Activated naive CD8-positive, alpha-beta T cell treated with anti-CD3 and anti-CD28 coated beads, Interleukin-2, amount 10 ng/mL, durations not matched to agents 7 days and 5 days (primary cell): ENCODE results near the gene THSD4. TPM values are rescaled to one million over a fixed set of nuclear protein-coding genes. Genes with fewer than 3 reads are reported as not detected.

Experiments
- ATAC-seq: fragments of 150-1000 bp; cut with Tn5 transposase; one replicate; pipeline ENCODE4 v1.10.0; 2021; ENCODE audit warnings: low read depth, moderate library complexity
- POLR2A ChIA-PET: fragments of 350-600 bp; sonication (Branson Sonifier 250); formaldehyde crosslinking; loops from one replicate; lab custom pipeline; 2021; ENCODE audit warnings: antibody characterized with exemption; lab: Charles Lee
- DNase-seq: peaks from one replicate; pipeline ENCODE4 v3.0.0; 2021
- H3K27ac Mint-ChIP-seq: one replicate; pipeline ENCODE4 v1.8.0; 2022; ENCODE audit warnings: mild to moderate bottlenecking, mixed read lengths
- H3K27me3 Mint-ChIP-seq: one replicate; pipeline ENCODE4 v1.8.0; 2022; ENCODE audit warnings: mild to moderate bottlenecking, moderate library complexity, mixed read lengths
- H3K36me3 Mint-ChIP-seq: one replicate; pipeline ENCODE4 v1.8.0; 2021; ENCODE audit warnings: mild to moderate bottlenecking, mixed read lengths
- H3K4me1 Mint-ChIP-seq: one replicate; pipeline ENCODE4 v1.8.0; 2021; ENCODE audit warnings: mixed read lengths
- H3K4me3 Mint-ChIP-seq: one replicate; pipeline ENCODE4 v1.8.0; 2022; ENCODE audit warnings: mild to moderate bottlenecking, moderate library complexity, mixed read lengths
- H3K9me3 Mint-ChIP-seq: one replicate; pipeline ENCODE4 v1.8.0; 2021; ENCODE audit warnings: mixed read lengths
- total RNA-seq, 2 experiments: library from RNA; stranded (reverse); gene quantifications; one replicate each; pipeline ENCODE4 v1.2.3, GENCODE V29; 2021

The THSD4 gene
- total RNA-seq, 2 experiments from 2014 or later = not detected

GRCh38 chr15:71754660-71755059 lies 639.4 kb downstream of the THSD4 start:
- ATAC-seq (no peak), DNase-seq (no peak)
- Mint-ChIP-seq H3K27me3 (peaks cover 18% of the 10 kb centered on the region), H3K9me3 (peaks cover 1% of the 10 kb centered on the region), H3K27ac (no peak overlapping the region), H3K4me1 (peaks cover 5% of the 10 kb centered on the region), H3K4me3 (no peak overlapping the region), H3K36me3 (no peaks in the 10 kb centered on the region)
- POLR2A ChIA-PET = no interaction called here

GRCh38 chr15:71755092-71755970 lies 640.1 kb downstream of the THSD4 start:
- POLR2A ChIA-PET = no interaction called here
- Mint-ChIP-seq H3K4me3 (no peak overlapping the region), H3K36me3 (no peaks in the 10 kb centered on the region), H3K27me3 (peaks cover 18% of the 10 kb centered on the region), H3K27ac (no peak overlapping the region), H3K4me1 (peaks cover 5% of the 10 kb centered on the region), H3K9me3 (peaks cover 1% of the 10 kb centered on the region)
- no peak for ATAC-seq
- no peak for DNase-seq

DNA sequence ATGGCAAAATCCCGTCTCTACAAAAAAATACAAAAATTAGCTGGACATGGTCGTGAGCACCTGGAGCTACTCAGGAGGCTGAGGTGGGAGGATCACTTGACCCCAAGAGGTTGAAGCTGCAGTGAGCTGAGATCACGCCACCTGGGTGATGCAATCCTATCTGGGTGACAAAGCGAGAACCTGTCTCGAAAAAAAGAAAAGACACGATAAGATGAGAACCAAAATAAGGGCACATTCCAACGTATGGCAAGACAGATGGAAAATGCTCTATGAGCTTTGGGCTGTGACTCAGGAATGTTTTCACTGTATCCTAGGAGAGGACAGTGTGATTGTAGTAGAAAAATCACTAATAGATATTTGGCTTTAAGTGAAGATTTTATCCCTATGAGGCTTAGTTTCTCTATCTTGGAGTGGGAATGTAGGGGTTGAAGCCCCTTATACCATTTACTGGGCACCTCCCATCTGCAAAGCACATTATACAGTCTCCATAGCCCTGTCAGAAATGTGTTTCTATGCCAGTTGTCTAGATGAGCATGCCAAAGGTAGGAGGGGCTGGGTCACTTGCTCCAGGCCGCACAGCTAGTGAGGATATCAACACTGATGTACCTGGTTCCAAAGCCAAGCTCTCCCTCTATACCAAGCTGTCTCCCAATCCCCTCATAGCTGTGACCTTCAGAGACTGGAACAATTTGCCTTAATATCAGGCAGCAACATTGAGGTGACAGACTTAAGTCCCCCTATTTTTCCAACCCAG lies 641.5 kb downstream of the THSD4 start:
- POLR2A ChIA-PET = no interaction called here
- H3K4me3 Mint-ChIP-seq = no peak overlapping the region
- ATAC-seq (no peak), DNase-seq (no peak)
- no peaks in the 10 kb centered on the region for H3K36me3 Mint-ChIP-seq
- H3K9me3 Mint-ChIP-seq = peaks cover 1% of the 10 kb centered on the region
- H3K4me1 Mint-ChIP-seq = peaks cover 5% of the 10 kb centered on the region
- no peak overlapping the region for H3K27ac Mint-ChIP-seq
- peaks cover 16% of the 10 kb centered on the region for H3K27me3 Mint-ChIP-seq

- ATAC-seq = no peak
- POLR2A ChIA-PET = no interaction called here
Measured at GRCh38 chr15:71757741-71758530, 642.7 kb downstream of the THSD4 start.

GRCh38 chr15:71758711-71759110 lies 643.4 kb downstream of the THSD4 start:
- no peaks in the 10 kb centered on the region for H3K4me1 Mint-ChIP-seq
- ATAC-seq = no peak
- no peak for DNase-seq
- H3K27me3 Mint-ChIP-seq = peaks cover 5% of the 10 kb centered on the region
- H3K4me3 Mint-ChIP-seq = no peak overlapping the region
- no peak overlapping the region for H3K27ac Mint-ChIP-seq
- H3K9me3 Mint-ChIP-seq = peaks cover 1% of the 10 kb centered on the region
- POLR2A ChIA-PET = no interaction called here
- H3K36me3 Mint-ChIP-seq = no peaks in the 10 kb centered on the region

More at GRCh38 chr15:71757741-71758530, 642.7 kb downstream of the THSD4 start:
- Mint-ChIP-seq H3K27me3 (peaks cover 5% of the 10 kb centered on the region), H3K9me3 (peaks cover 1% of the 10 kb centered on the region), H3K27ac (no peak overlapping the region), H3K4me1 (no peaks in the 10 kb centered on the region), H3K4me3 (no peak overlapping the region), H3K36me3 (no peaks in the 10 kb centered on the region)
- no peak for DNase-seq

GRCh38 chr15:71760852-71761251 lies 645.6 kb downstream of the THSD4 start:
- peaks cover 1% of the 10 kb centered on the region for H3K9me3 Mint-ChIP-seq
- POLR2A ChIA-PET = no interaction called here
- no peak overlapping the region for H3K27ac Mint-ChIP-seq
- H3K36me3 Mint-ChIP-seq = no peaks in the 10 kb centered on the region
- H3K4me3 Mint-ChIP-seq = no peak overlapping the region
- H3K27me3 Mint-ChIP-seq = peaks cover 3% of the 10 kb centered on the region
- H3K4me1 Mint-ChIP-seq = no peaks in the 10 kb centered on the region
- ATAC-seq (no peak), DNase-seq (no peak)

DNA sequence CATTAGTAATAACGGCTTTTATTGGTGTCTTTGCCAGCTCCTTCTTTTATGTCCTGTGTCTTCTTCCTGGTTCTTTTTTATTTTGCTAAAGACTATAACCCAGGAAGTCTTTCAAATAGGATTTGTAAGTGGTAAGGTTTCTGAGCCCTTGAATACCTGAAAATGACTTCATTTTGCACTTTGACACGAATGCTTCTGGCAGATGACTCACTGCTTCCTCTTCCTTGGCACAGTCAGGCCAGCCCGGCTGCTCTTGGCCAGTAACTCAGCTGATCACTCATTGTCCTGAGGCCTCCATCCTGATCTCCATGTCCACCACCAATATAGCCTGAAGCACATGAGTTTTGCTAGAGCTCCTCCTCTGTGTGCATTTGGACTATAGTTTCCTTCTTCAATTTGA lies 646.4 kb downstream of the THSD4 start:
- DNase-seq = no peak
- H3K4me3 Mint-ChIP-seq = no peak overlapping the region
- no peaks in the 10 kb centered on the region for H3K4me1 Mint-ChIP-seq
- H3K36me3 Mint-ChIP-seq = no peaks in the 10 kb centered on the region
- H3K27ac Mint-ChIP-seq = no peak overlapping the region
- ATAC-seq = no peak
- peaks cover 4% of the 10 kb centered on the region for H3K27me3 Mint-ChIP-seq
- peaks cover 1% of the 10 kb centered on the region for H3K9me3 Mint-ChIP-seq
- POLR2A ChIA-PET = interaction anchor here (0.6 kb wide), 1 partner anchor 117 kb away, joined by 4 read pairs; no protein-coding TSS in a partner anchor

- ATAC-seq = no peak
- H3K27ac Mint-ChIP-seq = no peak overlapping the region
- no peak for DNase-seq
- H3K9me3 Mint-ChIP-seq = no peaks in the 10 kb centered on the region
- H3K4me3 Mint-ChIP-seq = no peak overlapping the region
- H3K27me3 Mint-ChIP-seq = peaks cover 4% of the 10 kb centered on the region
- no peaks in the 10 kb centered on the region for H3K36me3 Mint-ChIP-seq
- POLR2A ChIA-PET = no interaction called here
- no peaks in the 10 kb centered on the region for H3K4me1 Mint-ChIP-seq
Measured at GRCh38 chr15:71768184-71768583, 652.9 kb downstream of the THSD4 start.

- H3K9me3 Mint-ChIP-seq = no peaks in the 10 kb centered on the region
- no peaks in the 10 kb centered on the region for H3K36me3 Mint-ChIP-seq
- ATAC-seq (no peak), DNase-seq (no peak)
- peaks cover 3% of the 10 kb centered on the region for H3K27me3 Mint-ChIP-seq
- H3K4me1 Mint-ChIP-seq = no peaks in the 10 kb centered on the region
- no peak overlapping the region for H3K27ac Mint-ChIP-seq
- H3K4me3 Mint-ChIP-seq = no peak overlapping the region
- POLR2A ChIA-PET = no interaction called here
Measured at GRCh38 chr15:71773206-71773859, 658.1 kb downstream of the THSD4 start.

GRCh38 chr15:71775856-71776255 lies 660.6 kb downstream of the THSD4 start:
- Mint-ChIP-seq H3K36me3 (no peaks in the 10 kb centered on the region), H3K27me3 (peaks cover 3% of the 10 kb centered on the region), H3K27ac (no peak overlapping the region), H3K9me3 (no peaks in the 10 kb centered on the region), H3K4me3 (no peak overlapping the region), H3K4me1 (no peaks in the 10 kb centered on the region)
- ATAC-seq (no peak), DNase-seq (no peak)
- POLR2A ChIA-PET = no interaction called here

GRCh38 chr15:71776304-71776703 lies 661.0 kb downstream of the THSD4 start:
- Mint-ChIP-seq H3K27me3 (peaks cover 3% of the 10 kb centered on the region), H3K36me3 (no peaks in the 10 kb centered on the region), H3K27ac (no peak overlapping the region), H3K4me1 (no peaks in the 10 kb centered on the region), H3K4me3 (no peak overlapping the region), H3K9me3 (no peaks in the 10 kb centered on the region)
- POLR2A ChIA-PET = no interaction called here
- DNase-seq (no peak), ATAC-seq (no peak)

- no peak for ATAC-seq
- POLR2A ChIA-PET = no interaction called here
Measured at GRCh38 chr15:71777216-71777943, 662.1 kb downstream of the THSD4 start.

More at GRCh38 chr15:71777216-71777943, 662.1 kb downstream of the THSD4 start:
- H3K27ac Mint-ChIP-seq = no peak overlapping the region
- H3K9me3 Mint-ChIP-seq = no peaks in the 10 kb centered on the region
- DNase-seq = no peak
- no peaks in the 10 kb centered on the region for H3K4me1 Mint-ChIP-seq
- peaks cover 6% of the 10 kb centered on the region for H3K27me3 Mint-ChIP-seq
- H3K36me3 Mint-ChIP-seq = no peaks in the 10 kb centered on the region
- no peak overlapping the region for H3K4me3 Mint-ChIP-seq
